CD14-positive monocyte (primary cell): ENCODE results near the gene ARHGEF7. TPM values are rescaled to one million over a fixed set of nuclear protein-coding genes. Genes with fewer than 3 reads are reported as not detected.

ENCODE experiments used
- DNase-seq, 3 donors: peaks; one replicate each; pipeline ENCODE4 v3.0.0-alpha.2; 2011 to 2022
- H2AFZ ChIP-seq: 2 replicates; pipeline ENCODE4 v1.6.0; 2012; ENCODE audit warnings: mild to moderate bottlenecking, low read depth, low read length, inconsistent platforms; ENCODE audit not compliant: insufficient read depth, poor library complexity, severe bottlenecking
- H3K27ac ChIP-seq, 2 donors: 1 replicate in 1 of 2; 2 replicates in 1 of 2; pipeline ENCODE4 v1.5.1; 2012 to 2013; ENCODE audit warnings: low read length in 2 of 2, control low read depth in 1 of 2, inconsistent platforms in 1 of 2, low read depth in 1 of 2, mild to moderate bottlenecking in 1 of 2
- H3K27me3 ChIP-seq, 2 donors: one replicate each; pipeline versions ENCODE4 v1.6.0 to v1.6.1; 2011 to 2013; ENCODE audit warnings: low read length in 2 of 2; ENCODE audit not compliant: control insufficient read depth in 2 of 2, insufficient read depth in 2 of 2
- H3K36me3 ChIP-seq, 2 donors: replicated peaks in 1 of 2; 1 replicate in 1 of 2; 2 replicates in 1 of 2; pipeline versions ENCODE4 v1.5.1 to v1.6.1; 2012 to 2013; ENCODE audit warnings: low read length in 2 of 2, control low read depth in 1 of 2, inconsistent platforms in 1 of 2, mild to moderate bottlenecking in 1 of 2; ENCODE audit not compliant: insufficient read depth in 2 of 2, control insufficient read depth in 1 of 2
- H3K4me1 ChIP-seq, 2 donors: 1 replicate in 1 of 2; 2 replicates in 1 of 2; pipeline versions ENCODE4 v1.5.1 to v1.6.1; 2012 to 2013; ENCODE audit warnings: low read length in 2 of 2, control low read depth in 1 of 2, inconsistent platforms in 1 of 2, mild to moderate bottlenecking in 1 of 2, moderate library complexity in 1 of 2; ENCODE audit not compliant: insufficient read depth in 2 of 2, control insufficient read depth in 1 of 2
- H3K4me2 ChIP-seq: replicated peaks from 2 replicates; pipeline ENCODE3; 2012; ENCODE audit warnings: low read length, moderate library complexity, mild to moderate bottlenecking; ENCODE audit not compliant: poor library complexity, severe bottlenecking; ENCODE audit errors: extremely low read depth
- H3K4me3 ChIP-seq, 3 experiments: fragments of 200-600 bp in 1 of 3; sonication (generic) in 1 of 3; replicated peaks in 1 of 3; 1 replicate in 2 of 3; 2 replicates in 1 of 3; pipeline ENCODE4 v1.5.1; 2011 to 2013; ENCODE audit warnings: low read length in 3 of 3, mild to moderate bottlenecking in 3 of 3, control low read depth in 2 of 3, low read depth in 2 of 3, inconsistent platforms in 1 of 3, moderate library complexity in 1 of 3
- H3K79me2 ChIP-seq: 2 replicates; pipeline ENCODE4 v1.6.0; 2012; ENCODE audit warnings: mild to moderate bottlenecking, control low read depth, inconsistent platforms, low read length, moderate library complexity; ENCODE audit not compliant: insufficient read depth
- H3K9ac ChIP-seq: 2 replicates; pipeline ENCODE4 v1.6.0; 2017; ENCODE audit warnings: low read length, mild to moderate bottlenecking; ENCODE audit not compliant: insufficient read depth, poor library complexity, severe bottlenecking
- H3K9me3 ChIP-seq, 2 donors: replicated peaks in 1 of 2; 1 replicate in 1 of 2; 2 replicates in 1 of 2; pipeline versions ENCODE4 v1.5.1 to v1.6.1; 2012 to 2013; ENCODE audit warnings: low read length in 2 of 2, control low read depth in 1 of 2; ENCODE audit not compliant: control insufficient read depth in 1 of 2, insufficient read depth in 1 of 2
- H4K20me1 ChIP-seq: 2 replicates; pipeline ENCODE4 v1.6.0; 2012; ENCODE audit warnings: mild to moderate bottlenecking, low read length, control low read depth, moderate library complexity; ENCODE audit not compliant: insufficient read depth
- H3K27ac Mint-ChIP-seq, 7 donors: one replicate each; pipeline ENCODE4 v1.8.0; 2020; ENCODE audit warnings: mild to moderate bottlenecking in 7 of 7, mixed read lengths in 7 of 7, moderate library complexity in 6 of 7, inconsistent platforms in 2 of 7
- H3K27me3 Mint-ChIP-seq, 3 donors: one replicate each; pipeline ENCODE4 v1.8.0; 2021 to 2022; ENCODE audit warnings: low read depth in 3 of 3, mild to moderate bottlenecking in 3 of 3, mixed read lengths in 3 of 3, moderate library complexity in 3 of 3, inconsistent platforms in 1 of 3
- H3K36me3 Mint-ChIP-seq, 2 donors: one replicate each; pipeline ENCODE4 v1.8.0; 2020; ENCODE audit warnings: mixed read lengths in 2 of 2, inconsistent platforms in 1 of 2, mild to moderate bottlenecking in 1 of 2
- H3K4me1 Mint-ChIP-seq: one replicate; pipeline ENCODE4 v1.8.0; 2020; ENCODE audit warnings: mild to moderate bottlenecking, mixed read lengths
- H3K4me3 Mint-ChIP-seq, 2 donors: one replicate each; pipeline ENCODE4 v1.8.0; 2020; ENCODE audit warnings: mild to moderate bottlenecking in 2 of 2, mixed read lengths in 2 of 2, moderate library complexity in 1 of 2
- H3K9me3 Mint-ChIP-seq, 7 donors: one replicate each; pipeline ENCODE4 v1.8.0; 2020 to 2022; ENCODE audit warnings: mixed read lengths in 7 of 7, mild to moderate bottlenecking in 6 of 7, moderate library complexity in 6 of 7, inconsistent platforms in 2 of 7
- CTCF ChIP-seq: fragments of 200-600 bp; IDR thresholded peaks from one replicate; pipeline ENCODE4 v1.8.0; 2022; ENCODE audit warnings: antibody characterized with exemption, mild to moderate bottlenecking
- WGBS: methylation state at CpG from one replicate; pipeline ENCODE4 v1.1.5; 2013; ENCODE audit warnings: missing lambda C conversion rate; ENCODE audit not compliant: insufficient coverage; 5-methylcytosine and 5-hydroxymethylcytosine counted together
- intact Hi-C, 2 donors: fragments of 100-400 bp; cut with micrococcal nuclease; formaldehyde crosslinking; loops; one replicate each; pipeline versions ENCODE4 v1.15.0 to v1.15.1; 2023
- polyA plus RNA-seq, 3 donors: library from polyadenylated mRNA; depleted of rRNA in 1 of 3; unstranded in 2 of 3; stranded (reverse) in 1 of 3; fragments of 300-500 nt in 2 of 3; fragments of >200 nt in 1 of 3; fragmentation: Illumina TruSeq in 2 of 3; gene quantifications; 1 replicate in 2 of 3; 2 replicates in 1 of 3; pipeline ENCODE4 v1.2.3, GENCODE V29; 2012 to 2021

Gene ARHGEF7
- polyA plus RNA-seq, 3 donors, result 4.6 to 29.0 (median 6.1) TPM

- no peak overlapping the region for H3K4me3 Mint-ChIP-seq
- Histone ChIP-seq H3K9me3 (no peaks in the 10 kb centered on the region), H4K20me1 (no peaks in the 10 kb centered on the region), H3K36me3 (peaks cover 68 to 100% of the 10 kb centered on the region in 2 donors), H3K9ac (no peak overlapping the region), H3K4me2 (no peak overlapping the region), H3K4me1 (no peaks in the 10 kb centered on the region), H2AFZ (no peak overlapping the region), H3K27ac (no peak overlapping the region), H3K79me2 (no peaks in the 10 kb centered on the region), H3K27me3 (no peaks in the 10 kb centered on the region), H3K4me3 (no peak overlapping the region)
- no CpG with 5 or more reads among the region's 1 CpG for WGBS
- H3K9me3 Mint-ChIP-seq, result peaks cover 0 to 6% (median 0%) of the 10 kb centered on the region in 7 donors
- peaks cover 81 to 91% of the 10 kb centered on the region in 2 donors for H3K36me3 Mint-ChIP-seq
- peaks cover 0 to 4% (median 0%) of the 10 kb centered on the region in 3 donors for H3K27me3 Mint-ChIP-seq
- no peak overlapping the region for H3K27ac Mint-ChIP-seq
- no peaks in the 10 kb centered on the region for H3K4me1 Mint-ChIP-seq
- TF ChIP-seq CTCF, result no peak
- intact Hi-C loops, result no loop called here
- no peak for DNase-seq
Observed at GRCh38 chr13:111243981-111244380, 128.9 kb downstream of the ARHGEF7 start.

GRCh38 chr13:111245576-111246384, 130.7 kb downstream of the ARHGEF7 start:
- TF ChIP-seq CTCF, result no peak
- 96% methylated on average over 4 of the region's 11 CpGs for WGBS
- peaks cover 0 to 4% (median 2%) of the 10 kb centered on the region in 3 donors for H3K27me3 Mint-ChIP-seq
- Histone ChIP-seq H3K9ac (no peak overlapping the region), H3K4me3 (no peak overlapping the region), H3K36me3 (peaks cover 71 to 100% of the 10 kb centered on the region in 2 donors), H3K79me2 (no peaks in the 10 kb centered on the region), H3K9me3 (peaks cover 0 to under 1% of the 10 kb centered on the region in 2 donors), H3K4me1 (no peaks in the 10 kb centered on the region), H3K27me3 (no peaks in the 10 kb centered on the region), H2AFZ (no peak overlapping the region), H4K20me1 (no peaks in the 10 kb centered on the region), H3K4me2 (no peak overlapping the region), H3K27ac (no peak overlapping the region)
- no peak overlapping the region for H3K27ac Mint-ChIP-seq
- intact Hi-C loops, result no loop called here
- no peaks in the 10 kb centered on the region for H3K4me1 Mint-ChIP-seq
- H3K4me3 Mint-ChIP-seq, result no peak overlapping the region
- peaks cover 2 to 10% (median 4%) of the 10 kb centered on the region in 7 donors for H3K9me3 Mint-ChIP-seq
- peaks cover 87 to 92% of the 10 kb centered on the region in 2 donors for H3K36me3 Mint-ChIP-seq
- DNase-seq, result no peak
